ENCODE results near the gene PARD6B.

DNA sequence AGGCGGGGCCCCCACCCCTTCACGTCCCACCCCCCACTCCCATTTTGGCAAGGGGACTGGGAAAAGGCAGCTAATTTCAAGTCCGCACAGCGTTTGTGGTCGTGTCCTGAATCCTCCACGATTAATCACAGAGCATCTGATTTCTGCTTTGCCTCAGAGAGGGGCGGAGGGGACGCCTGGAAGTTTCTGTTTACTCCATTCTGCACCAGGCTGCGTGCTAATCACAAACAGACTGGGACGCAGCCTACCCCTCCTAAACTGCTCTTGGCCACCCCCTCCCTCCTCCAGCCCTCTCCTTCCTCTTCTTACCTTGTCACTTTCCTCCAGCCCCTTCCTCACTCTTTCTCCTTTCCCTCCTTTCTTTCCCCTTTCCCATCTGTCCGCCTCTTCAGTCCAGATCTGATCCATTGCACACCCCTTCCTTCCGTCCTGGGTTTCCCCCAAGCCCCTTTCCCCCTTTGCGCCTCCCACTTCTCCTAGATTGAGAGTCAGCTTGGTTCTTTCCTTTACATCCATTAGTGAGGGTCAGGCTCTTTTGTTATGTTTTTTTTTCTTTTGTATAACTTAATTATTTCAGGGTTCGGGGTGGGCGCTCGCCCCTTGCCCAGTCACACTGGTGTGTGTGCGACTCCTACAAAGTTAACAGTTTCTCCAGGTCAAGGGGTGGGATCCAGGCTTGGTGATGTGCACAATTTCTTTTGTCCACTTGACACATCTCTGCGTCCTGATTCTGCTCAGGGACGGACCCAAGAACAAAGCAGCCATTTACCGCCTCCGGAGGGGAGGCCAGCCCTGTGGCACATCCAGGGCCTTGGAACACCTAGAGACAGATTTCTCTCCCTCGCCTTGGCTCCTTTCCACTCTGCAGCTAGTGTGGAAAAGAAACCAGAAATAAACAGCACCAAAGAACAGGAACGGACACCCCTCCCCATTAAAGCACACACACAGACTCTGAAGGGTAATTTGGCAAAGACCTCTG, 39.5 kb upstream of the PARD6B start:
- no peak for TF ChIP-seq RARB (CRISPR knock-in tag; IDR thresholded peaks at IDR 0.05)
- TF ChIP-seq, protein P1, sequence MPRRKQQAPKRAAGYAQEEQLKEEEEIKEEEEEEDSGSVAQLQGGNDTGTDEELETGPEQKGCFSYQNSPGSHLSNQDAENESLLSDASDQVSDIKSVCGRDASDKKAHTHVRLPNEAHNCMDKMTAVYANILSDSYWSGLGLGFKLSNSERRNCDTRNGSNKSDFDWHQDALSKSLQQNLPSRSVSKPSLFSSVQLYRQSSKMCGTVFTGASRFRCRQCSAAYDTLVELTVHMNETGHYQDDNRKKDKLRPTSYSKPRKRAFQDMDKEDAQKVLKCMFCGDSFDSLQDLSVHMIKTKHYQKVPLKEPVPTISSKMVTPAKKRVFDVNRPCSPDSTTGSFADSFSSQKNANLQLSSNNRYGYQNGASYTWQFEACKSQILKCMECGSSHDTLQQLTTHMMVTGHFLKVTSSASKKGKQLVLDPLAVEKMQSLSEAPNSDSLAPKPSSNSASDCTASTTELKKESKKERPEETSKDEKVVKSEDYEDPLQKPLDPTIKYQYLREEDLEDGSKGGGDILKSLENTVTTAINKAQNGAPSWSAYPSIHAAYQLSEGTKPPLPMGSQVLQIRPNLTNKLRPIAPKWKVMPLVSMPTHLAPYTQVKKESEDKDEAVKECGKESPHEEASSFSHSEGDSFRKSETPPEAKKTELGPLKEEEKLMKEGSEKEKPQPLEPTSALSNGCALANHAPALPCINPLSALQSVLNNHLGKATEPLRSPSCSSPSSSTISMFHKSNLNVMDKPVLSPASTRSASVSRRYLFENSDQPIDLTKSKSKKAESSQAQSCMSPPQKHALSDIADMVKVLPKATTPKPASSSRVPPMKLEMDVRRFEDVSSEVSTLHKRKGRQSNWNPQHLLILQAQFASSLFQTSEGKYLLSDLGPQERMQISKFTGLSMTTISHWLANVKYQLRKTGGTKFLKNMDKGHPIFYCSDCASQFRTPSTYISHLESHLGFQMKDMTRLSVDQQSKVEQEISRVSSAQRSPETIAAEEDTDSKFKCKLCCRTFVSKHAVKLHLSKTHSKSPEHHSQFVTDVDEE (CRISPR knock-in tag; IDR thresholded peaks at IDR 0.05): no peak
- TF ChIP-seq ZNF70 (CRISPR knock-in tag; IDR thresholded peaks at IDR 0.05): no peak
- TF ChIP-seq, protein P2, sequence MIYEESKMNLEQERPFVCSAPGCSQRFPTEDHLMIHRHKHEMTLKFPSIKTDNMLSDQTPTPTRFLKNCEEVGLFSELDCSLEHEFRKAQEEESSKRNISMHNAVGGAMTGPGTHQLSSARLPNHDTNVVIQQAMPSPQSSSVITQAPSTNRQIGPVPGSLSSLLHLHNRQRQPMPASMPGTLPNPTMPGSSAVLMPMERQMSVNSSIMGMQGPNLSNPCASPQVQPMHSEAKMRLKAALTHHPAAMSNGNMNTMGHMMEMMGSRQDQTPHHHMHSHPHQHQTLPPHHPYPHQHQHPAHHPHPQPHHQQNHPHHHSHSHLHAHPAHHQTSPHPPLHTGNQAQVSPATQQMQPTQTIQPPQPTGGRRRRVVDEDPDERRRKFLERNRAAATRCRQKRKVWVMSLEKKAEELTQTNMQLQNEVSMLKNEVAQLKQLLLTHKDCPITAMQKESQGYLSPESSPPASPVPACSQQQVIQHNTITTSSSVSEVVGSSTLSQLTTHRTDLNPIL (CRISPR knock-in tag; IDR thresholded peaks at IDR 0.05; ENCODE audit: low read depth): no peak
- TF ChIP-seq, protein P3, sequence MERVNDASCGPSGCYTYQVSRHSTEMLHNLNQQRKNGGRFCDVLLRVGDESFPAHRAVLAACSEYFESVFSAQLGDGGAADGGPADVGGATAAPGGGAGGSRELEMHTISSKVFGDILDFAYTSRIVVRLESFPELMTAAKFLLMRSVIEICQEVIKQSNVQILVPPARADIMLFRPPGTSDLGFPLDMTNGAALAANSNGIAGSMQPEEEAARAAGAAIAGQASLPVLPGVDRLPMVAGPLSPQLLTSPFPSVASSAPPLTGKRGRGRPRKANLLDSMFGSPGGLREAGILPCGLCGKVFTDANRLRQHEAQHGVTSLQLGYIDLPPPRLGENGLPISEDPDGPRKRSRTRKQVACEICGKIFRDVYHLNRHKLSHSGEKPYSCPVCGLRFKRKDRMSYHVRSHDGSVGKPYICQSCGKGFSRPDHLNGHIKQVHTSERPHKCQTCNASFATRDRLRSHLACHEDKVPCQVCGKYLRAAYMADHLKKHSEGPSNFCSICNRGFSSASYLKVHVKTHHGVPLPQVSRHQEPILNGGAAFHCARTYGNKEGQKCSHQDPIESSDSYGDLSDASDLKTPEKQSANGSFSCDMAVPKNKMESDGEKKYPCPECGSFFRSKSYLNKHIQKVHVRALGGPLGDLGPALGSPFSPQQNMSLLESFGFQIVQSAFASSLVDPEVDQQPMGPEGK (CRISPR knock-in tag; IDR thresholded peaks at IDR 0.05; ENCODE audit: borderline replicate concordance): no peak; the same call in 1 of the 2 replicates
- TF ChIP-seq, protein P4, sequence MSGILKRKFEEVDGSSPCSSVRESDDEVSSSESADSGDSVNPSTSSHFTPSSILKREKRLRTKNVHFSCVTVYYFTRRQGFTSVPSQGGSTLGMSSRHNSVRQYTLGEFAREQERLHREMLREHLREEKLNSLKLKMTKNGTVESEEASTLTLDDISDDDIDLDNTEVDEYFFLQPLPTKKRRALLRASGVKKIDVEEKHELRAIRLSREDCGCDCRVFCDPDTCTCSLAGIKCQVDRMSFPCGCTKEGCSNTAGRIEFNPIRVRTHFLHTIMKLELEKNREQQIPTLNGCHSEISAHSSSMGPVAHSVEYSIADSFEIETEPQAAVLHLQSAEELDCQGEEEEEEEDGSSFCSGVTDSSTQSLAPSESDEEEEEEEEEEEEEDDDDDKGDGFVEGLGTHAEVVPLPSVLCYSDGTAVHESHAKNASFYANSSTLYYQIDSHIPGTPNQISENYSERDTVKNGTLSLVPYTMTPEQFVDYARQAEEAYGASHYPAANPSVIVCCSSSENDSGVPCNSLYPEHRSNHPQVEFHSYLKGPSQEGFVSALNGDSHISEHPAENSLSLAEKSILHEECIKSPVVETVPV (CRISPR knock-in tag; IDR thresholded peaks at IDR 0.05): no peak
- TF ChIP-seq ARNTL (CRISPR knock-in tag; IDR thresholded peaks at IDR 0.05; ENCODE audit: borderline replicate concordance, low read depth): no peak
- TF ChIP-seq OSR1 (CRISPR knock-in tag; IDR thresholded peaks at IDR 0.05): no peak
- no peak for TF ChIP-seq PPARA (CRISPR knock-in tag; IDR thresholded peaks at IDR 0.05; ENCODE audit: borderline replicate concordance)
- no peak for TF ChIP-seq CSDC2 (CRISPR knock-in tag; IDR thresholded peaks at IDR 0.05)
- no peak for TF ChIP-seq BACH2 (CRISPR knock-in tag; IDR thresholded peaks at IDR 0.05; ENCODE audit: borderline replicate concordance)
